ENCODE data around the gene TEDC2. TPM values are rescaled to one million over a fixed set of nuclear protein-coding genes. Genes with fewer than 3 reads are reported as not detected.
"Not testable (repeated sequence)": the region's sequence is repeated elsewhere in the genome, so short reads cannot be mapped to it uniquely, and the experiment has no call there.

TEDC2 gene
- total and polyA plus RNA-seq, 5 donors: 0.58 to 2.2 (median 1.5) TPM

- H3K27me3 ChIP-seq (ENCODE audit: control insufficient read depth, insufficient read depth): no peaks in the 10 kb centered on the region
- H3K4me3 ChIP-seq (ENCODE audit: low read length): no peak overlapping the region
- peaks cover 6% of the 10 kb centered on the region for H3K4me1 ChIP-seq (ENCODE audit: control insufficient read depth, insufficient read depth, low read length)
- ATAC-seq (no peak), DNase-seq (peak in 1 of 3 donors; percentile 55)
- no peak overlapping the region for H3K27ac ChIP-seq (ENCODE audit: low read length)
- intact Hi-C loops (cut with DNase I): no loop called here
- no peaks in the 10 kb centered on the region for H3K9me3 ChIP-seq (ENCODE audit: control insufficient read depth, low read length)
- 86% methylated on average over 14 of the region's 14 CpGs for WGBS
Observed at GRCh38 chr16:2472885-2473445, 13.1 kb downstream of the TEDC2 start.

GRCh38 chr16:2473446-2473926, 13.6 kb downstream of the TEDC2 start:
- intact Hi-C loops (cut with DNase I): no loop called here
- no peaks in the 10 kb centered on the region for H3K27me3 ChIP-seq (ENCODE audit: control insufficient read depth, insufficient read depth)
- peak overlapping the region; percentile 88 for H3K4me3 ChIP-seq (ENCODE audit: low read length)
- ATAC-seq (no peak), DNase-seq (peak in 2 of 3 donors; percentile 66 to 77)
- 5% methylated on average over 49 of the region's 49 CpGs for WGBS
- no peaks in the 10 kb centered on the region for H3K9me3 ChIP-seq (ENCODE audit: control insufficient read depth, low read length)
- H3K27ac ChIP-seq (ENCODE audit: low read length): no peak overlapping the region
- H3K4me1 ChIP-seq (ENCODE audit: control insufficient read depth, insufficient read depth, low read length): peaks cover 6% of the 10 kb centered on the region

GRCh38 chr16:2473999-2474876, 14.3 kb downstream of the TEDC2 start:
- Histone ChIP-seq H3K4me1 (ENCODE audit: control insufficient read depth, insufficient read depth, low read length) (peaks cover 2% of the 10 kb centered on the region), H3K9me3 (ENCODE audit: control insufficient read depth, low read length) (no peaks in the 10 kb centered on the region), H3K27me3 (ENCODE audit: control insufficient read depth, insufficient read depth) (no peaks in the 10 kb centered on the region), H3K4me3 (ENCODE audit: low read length) (peak overlapping the region; percentile 88), H3K27ac (ENCODE audit: low read length) (peak overlapping the region; percentile 53)
- intact Hi-C loops (cut with DNase I): loop anchor here in 1 of 4 donors (1.0 kb wide), 1 partner anchor 14 kb away; the partner anchor contains the start of gene TEDC2
- WGBS: under 1% methylated on average over 100 of the region's 100 CpGs
- peak; percentile 65 to 85 (median 84) for DNase-seq
- peak; percentile 61 to 64 for ATAC-seq

GRCh38 chr16:2474877-2475412, 15.0 kb downstream of the TEDC2 start, which contains the start of gene TBC1D24:
Gene TBC1D24, plus strand, starts transcription at chr16:2475127. Its CDS starts 21,022 bp downstream, at chr16:2496149.
- ATAC-seq: peak; percentile 90 to 91

GRCh38 chr16:2475413-2476344, 15.8 kb downstream of the TEDC2 start:
- DNase-seq: peak in 1 of 3 donors; percentile 73
- Histone ChIP-seq H3K4me3 (ENCODE audit: low read length) (peak overlapping the region; percentile 88), H3K27me3 (ENCODE audit: control insufficient read depth, insufficient read depth) (no peaks in the 10 kb centered on the region), H3K4me1 (ENCODE audit: control insufficient read depth, insufficient read depth, low read length) (peaks cover 2% of the 10 kb centered on the region), H3K27ac (ENCODE audit: low read length) (no peak overlapping the region), H3K9me3 (ENCODE audit: control insufficient read depth, low read length) (no peaks in the 10 kb centered on the region)
- intact Hi-C loops (cut with DNase I): no loop called here
- WGBS: 15% methylated on average over 55 of the region's 55 CpGs
- no peak for ATAC-seq

More at GRCh38 chr16:2474877-2475412, 15.0 kb downstream of the TEDC2 start, which contains the start of gene TBC1D24:
- peak; percentile 89 to 97 (median 96) for DNase-seq
- H3K27ac ChIP-seq (ENCODE audit: low read length): peak within 1 kb of the TSS; percentile 53
- no peaks in the 10 kb centered on the region for H3K9me3 ChIP-seq (ENCODE audit: control insufficient read depth, low read length)
- intact Hi-C loops (cut with DNase I): loop anchor here in 1 of 4 donors (1.0 kb wide), 1 partner anchor 15 kb away; the partner anchor contains the start of gene TEDC2
- peaks cover 2% of the 10 kb centered on the region for H3K4me1 ChIP-seq (ENCODE audit: control insufficient read depth, insufficient read depth, low read length)
- WGBS: 1% methylated on average over 77 of the region's 77 CpGs
- peak within 1 kb of the TSS; percentile 88 for H3K4me3 ChIP-seq (ENCODE audit: low read length)
- H3K27me3 ChIP-seq (ENCODE audit: control insufficient read depth, insufficient read depth): no peaks in the 10 kb centered on the region

GRCh38 chr16:2476345-2476720, 16.4 kb downstream of the TEDC2 start:
- Histone ChIP-seq H3K9me3 (ENCODE audit: control insufficient read depth, low read length) (no peaks in the 10 kb centered on the region), H3K27me3 (ENCODE audit: control insufficient read depth, insufficient read depth) (no peaks in the 10 kb centered on the region), H3K4me1 (ENCODE audit: control insufficient read depth, insufficient read depth, low read length) (peaks cover 2% of the 10 kb centered on the region), H3K27ac (ENCODE audit: low read length) (no peak overlapping the region), H3K4me3 (ENCODE audit: low read length) (no peak overlapping the region)
- 93% methylated on average over 9 of the region's 9 CpGs for WGBS
- DNase-seq (peak in 1 of 3 donors; percentile 33), ATAC-seq (no peak)
- intact Hi-C loops (cut with DNase I): no loop called here

GRCh38 chr16:2476741-2477140, 16.8 kb downstream of the TEDC2 start:
- H3K27me3 ChIP-seq (ENCODE audit: control insufficient read depth, insufficient read depth): no peaks in the 10 kb centered on the region
- no peak overlapping the region for H3K27ac ChIP-seq (ENCODE audit: low read length)
- peaks cover 2% of the 10 kb centered on the region for H3K4me1 ChIP-seq (ENCODE audit: control insufficient read depth, insufficient read depth, low read length)
- H3K9me3 ChIP-seq (ENCODE audit: control insufficient read depth, low read length): no peaks in the 10 kb centered on the region
- no peak overlapping the region for H3K4me3 ChIP-seq (ENCODE audit: low read length)
- ATAC-seq (no peak), DNase-seq (no peak)
- intact Hi-C loops (cut with DNase I): no loop called here
- WGBS: 93% methylated on average over 3 of the region's 3 CpGs

- no peak for ATAC-seq
- 95% methylated on average over 3 of the region's 3 CpGs for WGBS
- intact Hi-C loops (cut with DNase I): no loop called here
Observed at GRCh38 chr16:2477327-2477726, 17.4 kb downstream of the TEDC2 start.

GRCh38 chr16:2478279-2478678, 18.4 kb downstream of the TEDC2 start:
- 72% methylated on average over 8 of the region's 8 CpGs for whole genome bisulfite sequencing
- no peaks in the 10 kb centered on the region for H3K9me3 ChIP-seq (ENCODE audit: control insufficient read depth, low read length)
- ATAC-seq: no peak
- DNase-seq: peak in 1 of 3 donors; percentile 45
- H3K27ac ChIP-seq (ENCODE audit: low read length): no peak overlapping the region
- peaks cover 2% of the 10 kb centered on the region for H3K4me1 ChIP-seq (ENCODE audit: control insufficient read depth, insufficient read depth, low read length)
- intact Hi-C loops (cut with DNase I): no loop called here
- no peaks in the 10 kb centered on the region for H3K27me3 ChIP-seq (ENCODE audit: control insufficient read depth, insufficient read depth)
- no peak overlapping the region for H3K4me3 ChIP-seq (ENCODE audit: low read length)

More at GRCh38 chr16:2477327-2477726, 17.4 kb downstream of the TEDC2 start:
- peaks cover 2% of the 10 kb centered on the region for H3K4me1 ChIP-seq (ENCODE audit: control insufficient read depth, insufficient read depth, low read length)
- peak in 2 of 3 donors; percentile 1 to 32 for DNase-seq
- no peak overlapping the region for H3K4me3 ChIP-seq (ENCODE audit: low read length)
- no peaks in the 10 kb centered on the region for H3K27me3 ChIP-seq (ENCODE audit: control insufficient read depth, insufficient read depth)
- H3K27ac ChIP-seq (ENCODE audit: low read length): no peak overlapping the region
- no peaks in the 10 kb centered on the region for H3K9me3 ChIP-seq (ENCODE audit: control insufficient read depth, low read length)

GRCh38 chr16:2479996-2480395, 20.1 kb downstream of the TEDC2 start:
- H3K4me1 ChIP-seq (ENCODE audit: control insufficient read depth, insufficient read depth, low read length); ATAC-seq; intact Hi-C loops (cut with DNase I); H3K27me3 ChIP-seq (ENCODE audit: control insufficient read depth, insufficient read depth); H3K27ac ChIP-seq (ENCODE audit: low read length); H3K9me3 ChIP-seq (ENCODE audit: control insufficient read depth, low read length); H3K4me3 ChIP-seq (ENCODE audit: low read length): not testable (repeated sequence)
- DNase-seq: peak in 1 of 3 donors; percentile 12
- WGBS: 92% methylated on average over 10 of the region's 10 CpGs
